GM19043 (cell line): ENCODE measurements around the gene PPM1B.
"Not testable (repeated sequence)": the region's sequence is repeated elsewhere in the genome, so short reads cannot be mapped to it uniquely, and the experiment has no call there.

Experiments
- ATAC-seq: cut with Tn5 transposase; IDR thresholded peaks from one replicate; pipeline ENCODE4 v1.9.1; 2021; ENCODE audit warnings: low read depth; ENCODE audit not compliant: unreplicated experiment

Gene PPM1B

DNA sequence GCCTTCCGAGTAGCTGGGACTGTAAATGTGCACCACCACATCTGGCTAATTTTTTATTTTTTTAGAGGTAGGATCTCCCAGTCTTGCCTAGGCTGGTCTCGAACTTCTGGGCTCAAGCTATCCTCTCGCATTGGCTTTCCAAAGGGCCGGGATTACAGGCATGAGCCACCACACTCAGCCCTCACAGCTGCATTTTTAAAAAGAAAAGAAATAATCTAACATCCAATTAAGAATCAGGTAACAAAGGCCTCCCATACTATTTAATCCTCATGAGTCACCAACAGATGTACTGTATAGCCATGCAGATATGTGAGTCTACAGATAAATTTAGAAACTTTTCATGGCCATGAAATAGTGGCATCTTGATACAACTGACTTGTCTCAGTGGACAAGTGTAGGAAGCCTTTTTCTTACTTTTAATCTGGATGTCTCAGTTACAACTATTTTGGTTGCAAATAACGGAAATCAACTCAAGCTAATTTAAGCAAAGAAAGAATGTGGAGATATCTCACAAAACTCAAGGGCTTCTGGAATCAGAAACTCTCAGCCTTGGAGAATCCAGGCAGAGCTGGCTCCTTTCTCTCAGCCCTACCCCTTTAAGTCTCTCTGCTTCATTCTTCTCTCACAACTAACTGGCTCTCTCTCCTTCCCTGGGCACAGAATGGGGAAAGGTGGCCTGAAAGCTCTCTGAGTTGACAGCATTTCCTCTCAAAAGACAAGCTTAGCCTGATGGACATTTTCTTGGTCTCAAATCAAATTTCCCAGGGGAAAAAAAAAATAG is 12.8 kb upstream of the PPM1B start:
- ATAC-seq = no peak

DNA sequence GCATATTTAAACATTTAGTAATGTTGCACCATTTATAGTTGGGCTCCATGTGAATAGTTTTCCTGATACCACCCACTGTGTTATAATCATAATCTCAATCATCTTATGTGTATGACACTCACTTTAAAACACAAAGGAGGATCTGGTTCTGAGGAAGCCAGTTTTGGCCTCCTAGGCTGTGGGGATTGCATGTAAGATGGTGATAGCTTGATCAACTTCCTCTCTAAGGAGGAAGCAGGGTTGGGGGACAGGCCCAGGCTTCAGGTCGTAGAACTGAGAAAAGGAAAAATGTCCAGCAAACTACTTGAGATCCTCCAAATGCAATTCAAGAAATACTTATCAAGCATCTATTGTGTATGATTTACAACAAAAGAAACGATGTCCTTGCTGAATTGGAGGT is 4.9 kb upstream of the PPM1B start:
- ATAC-seq = no peak

DNA sequence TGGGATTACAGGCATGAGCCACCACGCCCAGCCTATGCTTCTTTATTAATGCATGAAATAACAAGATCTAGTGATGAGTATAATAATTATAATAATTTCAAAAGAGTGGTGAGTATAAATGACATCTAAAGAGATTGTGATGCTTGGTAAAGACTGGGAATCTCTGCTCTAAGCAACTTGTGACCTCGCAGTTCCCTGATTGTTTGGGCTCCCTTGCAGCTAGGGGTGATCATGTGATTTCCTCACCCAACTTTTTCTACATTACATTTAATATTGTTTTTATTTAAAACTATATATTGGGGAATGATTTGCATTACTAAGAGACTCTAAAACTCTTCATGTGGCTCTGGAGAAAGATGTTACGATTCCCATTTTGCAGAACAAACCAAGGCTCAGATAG is 4.1 kb upstream of the PPM1B start:
- no peak for ATAC-seq

DNA sequence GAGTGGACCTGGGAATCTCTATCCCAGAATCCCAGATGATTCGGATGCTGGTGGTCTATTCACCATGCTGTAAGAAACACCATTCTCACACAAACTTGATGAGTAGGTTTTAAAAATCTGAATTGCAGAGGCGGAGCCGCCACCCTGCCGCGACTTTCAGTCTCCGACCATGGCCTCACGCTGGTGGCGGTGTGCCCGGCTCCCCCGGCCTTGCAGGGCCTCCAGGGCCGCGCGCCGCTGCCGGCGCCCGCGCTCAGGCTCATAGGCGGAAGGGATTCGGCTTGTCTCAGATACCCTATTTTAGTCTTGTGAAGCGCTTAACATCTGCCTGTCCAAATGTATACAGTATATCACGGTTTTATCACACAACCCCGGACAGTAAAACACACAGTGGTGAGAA is 2.6 kb upstream of the PPM1B start:
- no peak for ATAC-seq

DNA sequence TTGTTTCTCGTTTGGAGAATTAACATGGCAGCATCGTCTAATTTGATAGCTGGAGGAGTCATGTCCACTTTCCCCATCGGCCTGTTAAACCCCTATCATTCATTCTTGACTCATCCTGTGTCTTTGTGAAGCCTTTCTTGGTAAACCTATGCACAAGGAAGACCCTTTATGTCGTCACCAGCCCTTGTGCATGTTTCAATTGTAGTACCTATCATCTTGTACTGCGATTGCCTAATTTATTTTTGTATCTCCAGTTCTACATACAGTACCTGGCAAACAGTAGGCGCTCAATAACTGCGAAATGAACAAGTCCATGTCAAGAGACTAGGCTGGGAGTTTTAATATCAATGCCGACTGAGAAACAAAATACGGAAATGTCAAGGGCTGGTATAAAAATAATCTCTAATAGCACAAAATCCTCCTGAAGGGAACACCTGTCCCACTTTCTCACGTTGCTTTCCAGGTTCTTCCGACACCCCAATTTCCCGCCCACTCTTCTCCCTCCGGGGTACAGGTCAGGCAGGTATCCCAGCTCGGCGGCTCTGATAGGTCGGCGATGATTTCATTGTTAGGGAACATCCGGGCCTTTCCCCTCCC is 1.3 kb upstream of the PPM1B start:
- ATAC-seq = no peak

DNA sequence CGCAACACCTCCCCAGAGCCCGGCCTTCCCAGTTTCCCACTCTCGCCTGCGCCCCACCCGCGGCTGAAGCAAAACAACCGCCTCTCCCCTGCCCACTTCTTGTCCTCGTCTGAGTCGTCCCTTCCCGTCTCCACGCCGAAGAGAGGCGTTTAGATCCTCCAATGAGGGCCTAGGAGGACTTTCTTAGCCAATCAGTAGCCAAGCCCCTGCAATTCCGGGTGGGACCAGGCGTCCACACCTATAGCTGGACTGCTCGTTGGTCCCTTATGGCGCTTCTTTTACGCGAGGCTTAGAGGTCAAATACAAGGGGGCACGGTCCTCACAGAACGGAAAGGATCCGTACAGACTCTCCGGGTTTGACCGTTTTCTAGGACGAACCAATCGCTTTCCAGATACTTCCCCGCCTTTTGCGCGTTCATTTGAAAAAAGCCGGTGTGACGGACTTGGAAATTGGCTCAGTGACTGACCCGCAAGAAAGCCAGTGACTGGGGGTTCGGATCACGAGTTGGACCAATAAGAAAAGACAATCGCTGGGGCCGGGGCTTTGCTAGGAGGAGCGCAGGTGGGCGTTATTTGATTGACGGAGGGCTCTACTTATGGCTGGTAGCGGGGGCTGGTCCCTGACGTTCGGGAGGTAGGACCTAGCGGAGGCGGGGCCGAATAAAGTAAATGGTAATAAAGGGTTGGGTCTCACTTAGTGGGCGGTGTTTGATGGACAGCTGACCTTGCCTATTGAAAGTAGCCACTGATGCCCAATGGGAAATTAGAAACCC is 581 bp upstream of the PPM1B start:
- peak; percentile 85 for ATAC-seq

DNA sequence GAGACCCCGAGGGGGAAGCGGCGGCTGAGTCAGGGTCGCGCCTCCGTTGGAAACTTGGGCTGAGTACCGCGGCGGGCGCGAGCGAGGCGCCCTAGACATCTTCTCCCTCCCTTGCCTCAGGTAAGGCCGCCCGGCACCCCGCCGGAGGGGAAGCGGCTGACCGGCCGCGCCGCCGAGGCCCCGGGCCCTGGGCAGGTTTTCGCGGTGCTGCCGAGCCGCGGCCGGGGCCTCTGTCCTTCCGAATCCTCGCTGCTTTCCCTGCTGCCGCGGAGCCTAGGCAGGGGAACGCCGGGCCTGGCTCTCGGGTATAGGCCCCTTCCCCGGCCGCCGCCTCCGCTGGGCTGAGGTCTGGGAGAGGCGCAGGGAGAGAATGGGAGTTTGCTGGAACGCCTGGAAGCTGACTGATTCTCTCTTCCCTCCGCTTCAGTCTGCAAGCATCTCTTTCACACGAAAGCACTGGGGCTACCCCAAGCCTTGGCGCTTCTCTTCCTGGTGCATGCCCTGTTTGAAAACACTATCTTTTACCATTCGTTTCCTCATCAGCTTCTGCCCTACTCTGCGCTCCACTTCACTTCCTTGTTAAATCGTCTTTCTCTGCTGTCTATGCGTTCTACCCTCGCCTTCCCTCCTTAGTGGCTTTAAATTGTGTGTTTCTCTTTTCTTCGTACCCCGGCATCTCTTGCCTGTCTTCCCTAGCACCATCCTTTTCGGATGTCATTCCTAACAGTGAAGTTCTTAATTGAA is 652 bp downstream of the PPM1B start:
- no peak for ATAC-seq

DNA sequence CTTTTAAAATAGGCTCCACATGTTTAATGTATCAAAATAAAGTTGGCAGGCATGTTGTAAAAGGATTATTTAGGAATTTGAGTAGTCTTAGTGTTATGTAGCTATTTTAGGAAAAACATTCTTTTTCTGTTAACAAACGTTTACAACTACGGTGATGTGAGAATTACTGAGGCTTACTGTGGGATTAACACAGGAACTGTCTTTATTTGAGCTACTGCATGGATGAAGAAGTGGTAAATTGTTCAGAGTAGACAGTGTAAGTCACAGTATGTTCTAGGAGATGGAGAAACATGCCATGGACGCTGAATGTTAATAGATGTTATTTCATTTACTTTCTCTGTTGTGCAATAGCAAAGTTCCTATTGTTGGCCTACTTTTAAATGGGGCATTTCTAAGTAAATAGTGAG is 1.6 kb downstream of the PPM1B start:
- no peak for ATAC-seq

DNA sequence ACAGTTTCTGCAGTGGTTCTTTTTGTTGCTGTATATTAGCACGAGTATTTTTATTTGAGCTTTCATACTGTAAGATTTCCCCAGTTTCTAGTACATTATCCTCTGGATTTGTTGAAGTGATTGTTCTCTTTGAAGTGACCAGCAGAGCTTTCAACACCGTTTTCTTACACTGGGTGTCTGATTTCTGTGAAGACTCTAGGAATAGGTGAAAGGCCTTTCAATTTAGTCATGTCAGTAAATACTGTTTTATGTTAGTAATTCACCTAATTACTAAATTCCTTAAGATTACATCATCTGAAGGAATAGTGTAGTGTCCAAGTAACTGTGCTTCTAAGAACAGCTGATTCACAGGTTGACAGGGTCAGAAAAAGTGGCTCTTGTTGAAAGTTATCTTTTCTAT is 2.3 kb downstream of the PPM1B start:
- no peak for ATAC-seq

DNA sequence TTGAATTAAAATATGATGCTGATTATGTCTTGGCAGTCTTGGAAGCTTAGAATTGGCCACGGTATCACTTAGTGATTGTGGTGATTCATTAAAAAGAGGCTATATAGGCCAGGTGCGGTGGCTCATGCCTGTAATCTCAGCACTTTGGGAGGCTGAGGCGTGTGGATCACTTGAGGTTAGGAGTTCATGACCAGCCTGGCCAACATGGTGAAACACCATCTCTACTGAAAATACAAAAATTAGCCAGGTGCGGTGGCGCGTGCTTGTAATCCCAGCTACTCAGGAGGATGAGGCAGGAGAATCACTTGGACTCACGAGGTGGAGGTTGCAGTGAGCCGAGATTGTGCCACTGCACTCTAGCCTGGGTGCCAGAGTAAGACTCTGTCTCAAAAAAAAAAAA is 2.8 kb downstream of the PPM1B start:
- ATAC-seq = not testable (repeated sequence)

DNA sequence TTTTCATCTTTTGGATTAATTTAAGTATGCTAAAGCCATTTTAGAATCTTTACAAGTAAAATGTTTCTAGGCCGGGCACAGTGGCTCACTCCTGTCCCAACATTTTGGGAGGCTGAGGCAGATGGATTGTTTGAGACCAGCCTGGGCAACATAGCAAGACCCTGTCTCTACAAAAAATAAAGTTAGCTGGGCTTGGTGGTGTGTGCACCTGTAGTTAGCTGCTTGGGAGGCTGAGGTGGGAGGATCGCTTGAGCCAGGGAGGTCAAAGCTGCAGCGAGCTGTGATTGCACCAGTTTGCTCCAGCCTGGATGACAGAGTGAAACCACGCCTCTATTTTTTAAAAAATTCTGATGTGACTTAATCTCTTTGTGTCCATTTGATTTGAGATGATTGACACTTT is 3.9 kb downstream of the PPM1B start:
- no peak for ATAC-seq

DNA sequence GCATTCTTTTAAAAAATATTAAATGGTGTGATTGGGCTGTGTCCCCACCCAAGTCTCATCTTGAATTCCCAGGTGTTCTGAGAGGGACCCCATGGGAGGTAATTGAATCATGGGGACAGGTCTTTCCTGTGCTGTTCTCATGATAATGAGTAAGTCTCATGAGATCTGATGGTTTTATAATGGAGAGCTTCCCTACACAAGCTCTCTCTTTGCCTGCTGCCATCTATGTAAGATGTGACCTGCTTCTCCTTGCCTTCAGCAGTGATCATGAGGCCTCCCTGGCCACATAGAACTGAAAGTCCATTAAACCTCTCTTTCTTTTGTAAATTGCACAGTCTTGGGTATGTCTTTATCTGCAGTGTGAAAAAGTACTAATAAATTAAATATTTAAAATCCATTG is 10.3 kb downstream of the PPM1B start:
- no peak for ATAC-seq

DNA sequence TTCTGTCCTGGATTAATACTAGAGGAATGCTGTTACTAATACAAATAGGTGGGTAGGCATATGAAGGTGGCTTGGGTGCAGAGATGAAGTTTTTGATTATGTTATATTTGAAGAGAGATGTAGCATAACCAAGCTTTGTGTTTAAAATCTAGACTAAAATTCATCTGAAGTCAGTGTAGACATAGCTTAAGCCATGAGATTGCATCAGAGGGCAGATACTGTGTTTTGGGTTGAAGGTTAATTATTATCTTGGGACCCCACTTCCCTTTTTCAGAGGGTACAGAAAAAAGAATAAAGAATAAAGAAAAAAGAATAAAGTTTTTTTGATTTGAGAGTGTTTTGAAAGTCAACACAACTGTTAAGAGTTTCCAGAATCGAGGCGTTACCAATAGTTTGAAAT is 13.0 kb downstream of the PPM1B start:
- ATAC-seq = no peak

DNA sequence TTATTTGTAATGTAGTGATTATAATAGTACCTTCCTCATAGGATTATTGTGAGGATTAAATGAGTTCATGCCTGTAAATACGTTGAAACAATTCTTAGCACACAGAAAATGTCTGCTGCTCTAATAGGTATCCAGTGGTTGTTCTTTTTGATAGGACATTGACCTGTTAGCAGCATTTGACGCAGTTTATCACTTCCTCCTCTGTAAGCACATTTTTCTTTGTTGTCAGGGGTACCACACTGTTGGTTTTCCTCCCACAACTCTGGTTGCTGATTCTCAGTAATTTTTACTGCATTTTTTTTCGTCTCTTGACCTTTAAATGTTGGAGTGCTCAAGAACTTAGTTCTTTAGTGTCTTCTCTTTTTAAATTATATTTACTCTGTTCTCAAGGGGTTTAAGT is 15.4 kb downstream of the PPM1B start:
- no peak for ATAC-seq

DNA sequence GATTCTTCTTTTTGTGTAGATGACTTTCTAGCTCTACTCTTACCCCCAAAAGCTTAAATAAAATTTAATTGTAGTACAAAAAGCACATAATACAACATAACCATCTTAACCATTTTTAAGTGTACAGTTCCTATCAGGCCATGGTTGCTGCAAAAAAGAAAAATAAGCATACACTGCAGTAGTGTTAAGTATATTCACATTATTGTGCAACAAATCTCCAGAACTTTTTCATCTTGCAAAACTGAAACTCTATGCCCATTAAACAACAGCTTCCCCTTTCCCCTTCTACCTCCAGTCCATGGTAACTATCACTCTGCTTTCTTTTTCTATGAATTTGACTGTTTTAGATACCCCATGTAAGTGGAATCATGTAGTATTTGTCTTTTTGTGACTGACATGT is 18.1 kb downstream of the PPM1B start:
- ATAC-seq = no peak

DNA sequence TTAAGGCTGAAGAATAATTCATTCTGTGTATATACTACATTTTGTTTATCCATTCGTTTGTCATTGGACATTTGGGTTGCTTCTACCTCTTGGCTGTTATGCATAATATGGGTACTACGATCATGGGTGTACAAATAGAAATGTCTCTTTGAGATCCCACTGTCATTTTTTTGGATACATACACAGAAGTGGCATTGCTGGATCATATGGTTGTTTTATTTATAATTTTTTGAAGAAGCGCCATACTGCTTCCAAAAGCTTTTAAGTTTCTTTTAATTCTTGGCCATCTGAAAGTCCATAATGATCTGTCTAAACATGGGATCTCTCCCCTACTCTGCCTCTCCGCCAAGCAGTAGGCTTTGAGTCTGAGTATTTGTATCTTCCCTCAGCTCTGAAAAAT is 18.6 kb downstream of the PPM1B start:
- ATAC-seq = no peak

DNA sequence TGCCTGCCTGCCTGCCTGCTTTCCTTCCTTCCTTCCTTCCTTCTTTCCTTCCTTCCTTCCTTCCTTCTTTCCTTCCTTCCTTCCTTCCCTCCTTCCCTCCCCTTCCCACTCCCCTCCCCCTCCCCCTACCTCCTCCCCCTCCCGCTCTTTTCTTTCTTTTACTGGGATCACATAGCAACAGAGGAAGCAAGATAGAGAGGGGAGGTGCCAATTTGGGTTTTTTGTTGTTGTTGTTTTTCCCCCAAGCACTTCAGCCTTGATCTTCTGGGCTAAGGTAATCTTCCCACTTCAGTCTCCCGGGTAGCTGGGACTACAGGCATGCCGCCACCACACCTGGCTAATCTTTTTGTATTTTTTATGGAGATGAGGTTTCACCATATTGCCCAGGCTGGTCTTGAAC is 20.0 kb downstream of the PPM1B start:
- no peak for ATAC-seq

DNA sequence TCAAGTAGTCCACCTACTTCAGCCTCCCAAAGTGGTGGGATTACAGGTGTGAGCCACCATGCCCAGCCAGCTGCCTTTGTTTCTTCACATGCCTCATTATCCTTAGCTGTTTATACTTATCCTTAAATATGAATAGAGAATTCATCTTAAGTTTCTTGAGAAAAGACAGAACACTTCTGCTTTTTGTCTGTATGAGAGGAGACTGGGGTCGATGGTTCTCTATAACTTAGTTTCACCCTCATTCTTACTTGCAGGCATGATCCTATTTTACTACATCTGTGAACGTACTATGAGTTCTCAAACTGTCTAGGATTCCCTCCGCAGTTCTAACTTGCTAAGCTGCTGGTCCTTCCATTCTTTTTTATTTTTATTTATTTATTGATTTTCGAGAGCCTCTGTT is 20.4 kb downstream of the PPM1B start:
- no peak for ATAC-seq

DNA sequence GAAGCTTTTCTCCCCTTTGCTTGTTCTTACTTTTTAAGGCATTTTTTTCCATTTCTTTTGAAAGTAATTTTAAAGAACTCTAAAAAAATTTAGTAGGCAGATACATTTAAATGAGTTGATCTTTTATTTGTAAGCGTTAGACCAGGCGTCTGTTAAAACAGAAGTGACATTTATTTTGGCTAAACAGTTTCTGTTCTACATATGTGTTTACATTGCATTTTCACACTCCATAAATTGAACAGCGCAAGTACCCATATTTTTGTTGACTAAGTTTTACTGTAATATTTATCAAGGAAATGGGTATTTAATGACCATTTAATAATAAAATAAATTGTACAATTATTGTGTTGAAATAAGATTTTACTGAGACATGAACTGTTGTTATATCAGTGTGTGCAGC is 21.9 kb downstream of the PPM1B start:
- no peak for ATAC-seq

DNA sequence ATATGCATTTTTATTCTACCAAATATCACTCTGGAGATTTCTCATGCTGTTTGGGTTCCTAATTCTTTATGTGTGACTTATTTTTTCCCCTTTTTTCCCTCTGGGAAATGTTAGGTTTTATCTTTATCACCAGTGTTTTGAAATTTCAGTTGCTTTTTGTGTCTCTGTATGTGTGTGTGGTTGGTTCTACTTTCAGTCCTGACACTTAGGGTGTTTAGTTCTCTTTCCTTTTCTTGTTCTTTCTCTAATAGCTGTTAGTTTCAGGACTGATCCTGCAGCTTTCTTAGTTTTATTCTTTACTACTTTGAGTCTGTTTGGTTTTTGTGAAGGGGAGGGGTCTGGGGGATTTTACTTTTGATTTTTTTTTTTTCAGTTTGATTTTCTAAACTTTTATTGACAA is 23.1 kb downstream of the PPM1B start:
- peak; percentile 89 for ATAC-seq

DNA sequence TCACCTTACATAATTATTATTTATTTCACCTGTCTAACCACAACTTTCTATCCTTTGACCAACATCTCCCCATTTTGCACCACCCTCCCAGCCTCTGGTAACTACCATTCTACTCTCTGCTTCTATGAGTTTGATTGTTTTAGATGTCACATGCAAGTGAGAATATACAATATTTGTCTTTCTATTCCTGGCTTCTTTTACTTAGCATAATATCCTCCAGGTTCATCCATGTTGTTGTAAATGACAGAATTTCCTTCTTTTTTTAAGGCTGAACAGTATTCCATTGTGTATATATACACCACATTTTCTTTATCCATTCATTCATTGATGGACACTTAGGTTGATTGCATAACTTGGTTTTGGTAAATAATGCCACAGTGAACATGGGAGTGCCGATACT is 24.0 kb downstream of the PPM1B start:
- ATAC-seq = no peak
